HG03064 (cell line): ENCODE measurements around the gene LRPPRC.
"Not testable (repeated sequence)": the region's sequence is repeated elsewhere in the genome, so short reads cannot be mapped to it uniquely, and the experiment has no call there.

Experiments
- ATAC-seq: cut with Tn5 transposase; IDR thresholded peaks from one replicate; pipeline ENCODE4 v1.9.1; 2021; ENCODE audit warnings: low read depth; ENCODE audit not compliant: unreplicated experiment

LRPPRC gene

DNA sequence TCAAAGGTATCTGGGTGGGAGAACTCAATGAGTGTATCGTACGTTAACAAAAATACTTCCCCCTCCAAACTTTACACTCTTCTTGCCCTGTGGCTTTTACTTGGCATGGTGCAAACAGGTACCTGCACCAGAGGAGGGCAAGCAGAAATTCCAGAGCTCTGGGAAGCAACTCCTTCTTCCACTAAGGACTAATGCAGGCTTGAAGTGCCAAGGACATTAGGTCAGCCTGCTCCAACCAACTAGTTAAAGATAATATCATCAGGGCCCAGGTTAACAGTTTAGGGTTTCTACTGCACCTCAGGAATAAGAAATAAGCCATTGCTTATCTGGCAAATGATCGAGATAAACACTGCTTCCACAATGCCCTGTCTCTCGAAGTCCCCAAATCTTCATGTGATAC is 70.4 kb downstream of the LRPPRC start:
- ATAC-seq = no peak

DNA sequence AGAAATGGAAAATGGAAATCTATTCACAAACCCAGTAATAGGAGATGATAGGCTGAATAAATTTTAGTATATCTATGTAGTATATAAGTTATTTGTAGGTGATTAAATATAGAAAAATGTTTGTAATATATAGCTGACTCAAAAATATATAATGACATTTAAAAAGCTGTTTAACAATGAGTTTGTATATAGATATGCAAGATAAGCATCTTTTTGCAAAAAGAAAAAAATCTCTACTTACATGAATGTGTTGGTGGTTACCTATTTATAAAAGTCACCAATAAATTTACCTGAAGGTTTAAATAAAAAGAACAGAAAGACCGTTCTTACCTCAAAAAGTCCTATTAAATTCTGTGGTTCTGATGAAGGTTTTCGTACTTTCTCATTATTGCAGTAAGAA is 71.3 kb downstream of the LRPPRC start:
- ATAC-seq = no peak

DNA sequence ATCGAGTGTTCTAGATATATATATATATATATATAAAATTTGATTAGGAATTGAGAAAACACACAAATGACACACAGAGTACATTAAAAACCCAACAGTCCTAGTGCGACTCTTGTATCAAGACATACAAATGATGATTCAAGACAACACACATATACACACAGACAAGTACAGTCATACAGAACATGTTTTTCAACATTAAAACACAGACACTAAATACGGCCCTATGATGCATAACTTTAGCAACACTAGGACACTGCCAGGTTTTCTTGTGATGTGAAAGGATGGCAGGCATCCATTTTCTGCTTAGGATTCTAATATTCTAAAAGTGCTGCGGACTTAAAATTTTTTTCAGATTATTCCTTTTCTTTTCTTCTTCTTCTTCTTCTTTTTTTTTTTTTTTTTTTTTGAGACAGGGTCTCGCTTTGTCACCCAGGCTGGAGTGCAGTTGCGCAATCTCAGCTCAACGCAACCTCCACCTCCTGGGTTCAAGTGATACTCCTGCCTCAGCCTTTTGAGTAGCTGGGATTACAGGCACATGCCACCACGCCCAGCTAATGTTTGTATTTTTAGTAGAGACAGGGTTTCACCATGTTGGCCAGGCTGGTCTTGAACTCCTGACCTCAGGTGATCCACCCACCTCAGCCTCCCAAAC is 84.5 kb downstream of the LRPPRC start:
- ATAC-seq = not testable (repeated sequence)

DNA sequence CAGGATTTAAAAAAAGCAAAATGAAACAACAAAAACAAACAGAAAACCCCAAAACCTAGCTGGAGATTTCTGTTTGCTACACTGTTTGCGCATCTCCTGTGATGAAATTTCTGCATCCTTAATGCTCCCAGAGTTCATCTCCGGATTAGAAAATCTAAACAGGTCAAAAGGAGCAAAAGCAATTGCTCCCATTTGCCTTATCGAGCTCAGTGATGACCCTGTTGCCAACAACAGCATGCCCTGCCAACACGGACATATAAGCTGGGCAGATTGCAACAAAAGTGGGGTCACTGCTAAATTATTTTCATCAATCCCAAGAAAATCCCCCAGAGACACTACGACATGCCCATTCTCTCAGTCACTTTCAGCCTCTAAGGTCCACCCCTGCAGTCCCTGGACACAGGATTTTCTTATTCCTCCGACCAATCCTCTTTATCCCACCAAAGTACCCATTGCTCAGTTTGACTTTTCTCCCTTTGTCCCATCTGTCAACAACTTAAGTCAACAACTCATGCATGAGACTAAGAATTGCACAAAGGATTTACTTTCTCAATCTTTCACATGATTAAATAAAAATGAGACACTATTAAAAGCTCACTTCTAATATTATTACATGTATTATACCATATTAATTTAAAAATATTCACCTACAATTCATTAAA is 89.2 kb downstream of the LRPPRC start:
- ATAC-seq = no peak

DNA sequence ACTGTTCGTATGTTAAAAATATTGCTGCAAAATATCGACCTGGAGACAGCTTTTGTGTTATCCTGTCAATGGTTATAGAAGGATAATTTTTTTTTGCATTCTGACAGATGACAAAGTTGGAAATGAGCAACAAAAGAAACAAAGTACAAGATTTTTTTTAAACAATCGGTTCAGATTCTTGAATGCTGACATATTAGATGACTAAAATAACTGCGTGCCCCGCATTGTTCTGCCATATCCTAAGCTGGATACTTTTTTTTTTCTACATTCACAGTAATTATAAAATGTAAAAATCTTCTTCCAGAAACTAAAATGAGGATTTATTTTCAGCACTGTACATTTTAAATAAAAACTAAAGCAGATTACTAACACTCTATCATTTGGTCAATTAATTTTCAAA is 89.9 kb downstream of the LRPPRC start:
- ATAC-seq = no peak

DNA sequence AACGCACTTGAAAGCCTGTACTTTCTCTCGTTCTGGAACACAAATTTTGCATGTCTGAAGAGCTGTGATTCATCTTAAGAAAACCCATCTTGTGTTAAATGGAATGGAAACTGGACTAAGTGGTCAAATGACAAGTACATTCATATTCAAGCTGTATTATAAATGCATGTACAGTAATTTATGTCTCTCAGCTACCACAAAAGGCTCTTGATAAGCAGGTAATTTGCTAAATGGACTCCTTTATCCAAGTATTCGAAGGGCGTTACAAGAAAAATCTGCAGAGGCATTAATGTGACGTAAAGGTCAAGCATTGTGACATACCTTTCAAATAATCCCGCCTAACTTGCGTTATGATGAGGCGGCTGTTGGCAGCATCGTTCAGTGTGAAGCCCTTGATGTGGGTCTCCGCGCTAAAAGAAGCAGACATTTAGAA is 90.4 kb downstream of the LRPPRC start:
- ATAC-seq = no peak

DNA sequence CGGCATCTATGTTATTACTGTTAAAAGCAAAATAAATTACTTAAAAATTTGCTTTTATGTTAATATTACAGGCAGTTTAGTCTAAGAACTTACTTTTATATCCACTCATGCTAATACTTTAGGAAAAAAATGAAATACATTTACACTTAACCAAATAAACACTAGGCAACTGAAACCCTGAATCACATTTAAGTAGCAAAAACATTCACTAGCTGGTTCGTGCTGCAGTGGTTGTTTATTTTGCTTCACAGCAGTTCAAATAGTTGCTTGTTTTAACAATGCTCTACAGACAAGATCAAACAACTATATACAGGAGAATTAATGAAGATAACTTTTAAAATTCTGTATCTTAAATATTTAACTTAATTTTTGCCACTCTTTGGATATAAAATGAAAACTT is 96.2 kb downstream of the LRPPRC start:
- ATAC-seq = no peak

DNA sequence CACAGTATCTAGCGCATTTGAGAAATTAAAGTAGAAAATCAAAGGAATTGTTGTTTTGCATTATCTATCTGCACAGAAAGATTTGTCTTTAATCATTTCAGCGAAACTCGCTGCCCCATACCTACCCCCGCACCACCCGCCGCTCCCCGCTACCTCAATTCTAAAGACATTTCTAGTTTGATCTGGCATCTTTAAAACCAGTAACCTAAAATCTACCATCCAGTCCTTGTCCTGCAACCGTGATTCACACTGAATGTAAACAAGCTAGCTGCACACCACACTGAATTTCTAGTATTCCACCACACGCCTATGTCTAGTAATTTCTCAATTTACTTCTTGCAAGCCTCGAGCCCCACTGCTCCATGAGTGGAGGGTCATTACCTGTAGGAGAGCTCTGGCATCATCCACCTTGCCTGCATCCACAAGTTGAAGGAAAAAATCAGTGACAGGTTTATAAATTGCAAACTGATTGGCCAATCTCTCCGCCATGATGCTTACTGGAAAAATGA is 96.9 kb downstream of the LRPPRC start:
- no peak for ATAC-seq

DNA sequence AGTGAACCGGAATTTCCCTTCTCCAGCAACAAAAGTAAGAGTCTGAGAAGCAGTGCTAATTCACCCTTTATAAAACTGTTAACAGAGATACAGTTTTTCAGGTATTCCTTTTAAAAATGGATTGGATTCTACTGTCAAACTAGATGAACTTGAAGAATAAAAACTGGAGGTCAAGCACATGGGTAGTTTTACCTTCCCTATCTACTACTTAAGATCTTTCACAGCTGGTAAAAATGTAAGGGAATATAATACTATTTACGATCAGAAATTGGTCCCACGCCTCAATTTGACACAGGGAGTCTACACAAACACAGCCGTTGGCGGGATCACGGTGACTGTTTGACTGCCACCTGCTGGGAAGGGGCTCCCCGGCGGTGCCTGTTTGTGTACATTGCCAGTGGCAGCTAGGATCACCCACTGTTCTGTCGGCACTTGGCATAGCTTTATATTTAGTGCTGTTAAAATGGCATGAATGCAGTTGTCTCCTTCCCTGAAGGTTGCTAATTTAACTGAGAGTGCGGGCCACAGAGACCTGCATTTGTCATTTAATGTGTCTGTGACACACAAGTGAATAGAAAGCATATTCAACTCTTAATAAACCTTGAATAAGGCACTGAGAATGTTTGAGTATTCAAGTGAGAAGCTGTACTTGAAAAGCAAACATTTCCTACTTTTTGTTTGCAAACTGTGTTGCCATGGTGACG is 97.5 kb downstream of the LRPPRC start:
- no peak for ATAC-seq

DNA sequence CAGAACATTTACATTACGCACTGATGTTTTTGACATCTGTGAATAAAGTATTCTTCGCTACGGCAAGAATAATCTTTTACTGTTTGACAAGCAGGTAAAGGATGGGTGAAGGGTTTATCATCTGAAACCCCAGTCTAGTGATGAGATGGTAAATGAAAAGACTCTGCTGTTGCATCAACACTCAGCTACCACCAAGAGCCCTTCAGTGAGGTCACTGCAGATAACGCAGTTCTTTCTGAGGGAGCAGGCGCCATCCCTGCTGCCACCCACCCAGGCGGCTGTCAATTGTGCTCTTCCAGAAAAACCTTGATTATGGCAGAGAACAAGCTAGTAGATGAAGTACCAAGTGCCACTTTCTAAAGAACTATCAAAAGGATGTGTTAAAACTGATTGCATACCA is 98.3 kb downstream of the LRPPRC start:
- no peak for ATAC-seq

DNA sequence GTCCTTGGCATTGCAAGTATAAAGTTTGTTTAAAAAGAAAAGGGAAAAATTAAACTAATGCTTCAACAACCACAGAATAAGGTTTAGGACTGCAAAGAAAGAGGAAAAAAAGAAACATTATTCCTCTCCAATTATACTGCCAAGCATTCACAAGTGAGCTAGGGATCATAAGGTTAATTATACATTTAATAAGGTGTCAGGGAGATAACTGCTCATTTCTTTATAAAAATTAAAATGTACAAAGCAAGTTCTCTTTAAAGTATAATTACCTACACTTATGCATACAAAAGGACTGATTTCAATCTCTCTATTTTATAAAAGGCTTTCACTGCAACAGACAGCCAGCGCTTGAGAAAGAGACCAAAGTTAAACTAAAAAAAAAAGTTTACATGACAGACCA is 98.9 kb downstream of the LRPPRC start:
- ATAC-seq = no peak

DNA sequence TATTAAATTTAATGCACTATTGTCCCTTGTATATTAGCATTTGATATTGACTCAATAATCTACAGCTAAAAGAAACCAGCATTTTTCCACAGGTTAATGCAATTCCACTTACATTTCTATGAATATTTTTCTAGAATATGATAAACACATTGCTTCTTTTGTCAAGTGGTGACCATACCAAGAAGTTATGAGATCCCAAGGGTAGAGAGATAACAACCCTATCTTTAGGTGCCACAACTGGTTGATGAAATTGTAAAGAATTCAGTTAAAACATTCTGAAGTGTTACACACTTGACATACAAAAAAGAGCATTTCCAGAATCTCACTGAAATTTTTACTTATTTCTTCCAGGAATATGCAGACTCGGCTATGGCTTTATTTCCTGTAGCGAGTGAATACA is 101.0 kb downstream of the LRPPRC start:
- ATAC-seq = no peak

DNA sequence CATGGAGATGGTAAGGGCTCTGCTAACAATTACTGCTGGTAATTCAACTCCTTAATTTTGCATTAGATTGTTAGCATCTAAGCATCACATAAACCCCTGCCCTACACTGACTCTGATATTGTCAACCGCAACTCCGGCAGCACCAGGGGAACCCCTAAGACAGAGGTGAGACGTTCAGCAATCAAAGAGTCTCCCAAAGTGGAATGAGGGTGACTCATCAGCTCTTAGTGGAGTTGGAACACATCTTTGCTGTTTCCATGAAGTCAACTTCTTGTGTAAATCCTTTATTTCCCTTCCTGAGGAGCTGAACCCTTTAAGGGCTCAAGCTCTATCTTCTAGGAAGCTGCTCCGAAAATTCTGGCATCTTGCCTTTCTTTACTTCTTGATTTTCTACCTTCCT is 104.9 kb downstream of the LRPPRC start:
- ATAC-seq = no peak

DNA sequence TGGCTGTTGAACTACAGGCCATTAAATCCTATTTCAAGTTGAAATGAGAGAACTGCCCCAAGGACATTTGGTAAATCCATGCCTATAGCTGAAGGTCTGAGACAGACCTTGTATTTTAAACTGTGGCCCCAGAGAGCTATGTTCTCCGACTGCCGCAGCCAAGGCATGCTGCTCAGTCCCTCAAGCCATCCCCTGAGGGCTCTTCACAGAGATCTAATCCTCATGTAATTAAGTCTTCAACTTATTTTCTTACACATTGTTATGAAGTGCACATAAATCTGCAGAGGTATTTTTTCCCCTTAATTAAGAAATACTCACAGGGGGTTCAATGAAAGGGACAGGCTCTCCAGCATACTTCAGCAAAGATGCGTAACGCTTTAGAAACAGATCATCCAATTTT is 106.4 kb downstream of the LRPPRC start:
- ATAC-seq = no peak

DNA sequence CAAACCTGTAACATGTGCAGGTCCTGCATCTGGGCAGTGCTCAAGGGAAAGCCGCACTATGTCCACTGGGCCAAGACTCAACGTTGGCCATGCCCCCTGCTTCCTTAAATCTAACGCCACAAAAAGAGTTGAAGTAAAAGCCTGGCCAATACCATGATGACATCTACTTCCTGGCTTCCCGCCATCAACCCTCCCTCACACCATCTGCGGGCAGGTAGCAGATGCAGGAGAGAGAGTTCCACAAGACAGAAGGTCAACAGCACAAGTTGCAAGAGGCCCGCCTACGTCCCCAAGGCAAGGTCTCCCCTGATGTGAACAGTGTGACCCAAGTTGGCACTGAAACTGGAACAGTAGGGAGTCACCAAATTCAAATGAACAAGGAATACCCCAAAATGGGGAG is 108.6 kb downstream of the LRPPRC start:
- no peak for ATAC-seq

DNA sequence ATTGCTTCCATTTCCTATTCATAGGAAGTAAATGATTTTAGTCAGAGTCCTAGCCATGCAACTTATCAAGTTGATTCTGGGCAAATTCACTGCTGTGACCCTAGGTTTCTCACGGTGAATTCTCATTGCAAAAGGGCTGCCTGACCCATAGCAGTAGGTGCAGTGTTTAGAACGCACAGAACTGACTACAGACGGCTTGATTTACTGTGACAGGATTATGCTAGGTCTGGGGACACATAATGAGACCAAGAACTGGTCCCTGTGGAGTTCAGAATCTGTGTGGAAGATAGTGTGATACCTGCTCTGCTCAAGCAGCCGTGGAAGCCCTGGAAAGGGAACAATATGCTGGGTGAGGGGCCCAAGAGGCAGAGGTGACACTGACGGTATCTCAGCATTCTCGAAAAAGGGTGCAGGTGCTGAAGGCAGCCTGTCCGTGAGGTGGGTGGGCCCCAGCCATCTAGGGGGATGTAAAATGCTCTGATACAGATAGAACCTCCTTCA is 110.6 kb downstream of the LRPPRC start:
- ATAC-seq = no peak

DNA sequence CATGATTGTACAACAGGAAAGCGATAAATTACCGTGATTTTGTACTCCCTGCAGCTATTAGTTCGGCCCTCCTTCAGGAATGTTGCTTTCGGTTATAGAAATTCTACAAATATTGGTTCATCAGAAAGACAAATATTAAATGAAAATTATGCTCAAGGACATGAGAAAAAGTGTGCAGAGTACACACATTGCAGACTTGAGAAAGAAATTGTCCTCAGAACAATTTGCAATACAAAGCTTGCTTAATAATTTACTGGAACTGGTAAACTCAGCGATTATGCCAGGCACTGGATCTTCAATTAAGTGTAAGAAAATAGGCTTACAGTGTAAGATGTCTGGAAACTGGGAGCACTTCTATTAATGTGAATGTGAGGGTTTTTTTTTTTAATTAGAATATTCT is 111.1 kb downstream of the LRPPRC start:
- no peak for ATAC-seq

DNA sequence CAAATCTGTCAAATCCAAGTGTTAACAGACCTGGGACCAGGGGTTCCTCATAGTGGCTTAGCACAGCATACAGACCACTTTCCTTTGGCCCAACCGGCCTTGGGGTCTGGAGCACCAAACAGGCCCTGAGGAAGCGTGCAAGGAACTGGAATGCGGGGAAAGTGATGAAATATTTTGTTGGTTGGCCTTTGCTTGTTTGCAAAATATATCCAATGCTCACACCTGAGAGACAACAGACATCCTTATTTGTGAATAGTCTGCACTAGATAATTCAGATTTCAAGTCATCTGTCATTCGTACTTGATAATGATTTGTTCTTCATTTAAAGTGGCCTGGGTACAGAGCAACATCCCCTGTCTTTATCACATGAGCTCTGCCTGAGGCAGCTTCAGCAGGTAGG is 113.5 kb downstream of the LRPPRC start:
- no peak for ATAC-seq

DNA sequence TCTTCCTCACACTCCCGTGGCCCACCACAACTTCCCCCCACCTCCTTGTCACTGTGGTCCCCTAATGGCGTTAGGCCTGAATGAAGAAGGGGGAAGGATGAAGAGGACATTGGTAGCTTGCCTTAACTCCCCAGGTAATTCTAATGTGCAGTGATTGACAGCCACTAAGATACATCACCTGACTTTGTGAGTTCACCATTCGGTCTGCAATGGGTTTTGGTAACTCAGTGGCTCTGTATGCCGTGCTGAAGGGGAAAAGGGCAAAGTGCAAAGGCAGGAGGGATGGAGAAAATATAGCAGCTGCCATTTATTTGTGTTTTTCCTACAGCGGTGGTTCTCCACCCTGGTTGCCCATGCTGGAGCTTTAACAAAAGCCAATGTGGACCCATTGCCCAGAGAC is 114.8 kb downstream of the LRPPRC start:
- ATAC-seq = no peak

DNA sequence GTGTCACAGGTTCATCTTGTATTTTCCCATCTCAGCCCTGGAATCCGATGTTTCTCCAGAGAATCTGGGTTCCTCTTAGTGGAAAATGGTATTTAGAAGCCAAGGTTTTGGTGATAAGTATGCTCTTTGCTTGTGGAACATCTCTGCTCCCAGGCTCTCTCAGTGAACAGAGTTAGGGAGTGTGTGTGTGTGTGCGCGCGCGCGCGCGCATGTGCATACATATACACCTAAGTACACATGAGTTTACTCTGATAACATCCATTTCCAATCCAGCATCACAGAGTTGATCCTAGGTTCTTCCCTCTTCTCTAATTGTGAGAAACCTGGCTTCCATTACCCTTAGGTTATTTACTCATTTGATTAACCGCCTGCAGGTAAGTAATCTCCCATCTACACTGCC is 115.3 kb downstream of the LRPPRC start:
- ATAC-seq = no peak

DNA sequence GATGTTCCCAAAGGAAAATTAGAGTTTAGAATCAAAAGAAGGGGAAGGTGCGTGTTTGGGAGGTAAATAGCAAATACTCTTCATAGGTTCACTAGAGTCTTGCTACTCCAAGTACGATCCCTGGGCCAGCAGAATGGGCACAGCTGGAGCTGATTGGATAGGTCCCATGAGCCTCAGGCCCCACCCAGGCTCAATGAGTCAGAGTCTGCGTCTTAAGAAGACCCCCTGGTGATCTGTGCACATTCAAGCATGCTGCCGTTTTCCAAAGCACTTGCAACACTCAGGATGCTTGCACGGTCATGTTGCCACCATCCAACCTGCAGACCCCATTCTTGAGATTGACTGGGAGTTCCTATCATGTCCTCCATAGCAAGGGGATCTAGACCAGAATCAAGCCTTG is 116.5 kb downstream of the LRPPRC start:
- ATAC-seq = no peak
